K562 (cell line): Measurements from ENCODE around the gene CHERP.

ENCODE experiments used
- JUND ChIP-seq, 2 experiments: IDR thresholded peaks; 2 replicates in 1 of 2; 3 replicates in 1 of 2; pipeline ENCODE4 v1.6.1; 2011; ENCODE audit warnings: borderline replicate concordance in 2 of 2, low read depth in 2 of 2, low read length in 2 of 2, improper control_type of control experiment in 1 of 2, missing biosample characterization in 1 of 2, missing genetic modification characterization in 1 of 2, missing genetic modification reagents in 1 of 2
- ZEB2 ChIP-seq: fragments of 450-650 bp; IDR thresholded peaks from 2 replicates; pipeline ENCODE4 v1.6.1; 2016
- ZNF24 ChIP-seq: fragments of 450-650 bp; IDR thresholded peaks from 2 replicates; pipeline ENCODE4 v1.6.1; 2016
- TF ChIP-seq, protein P1 (sequence below), 2 experiments: IDR thresholded peaks; 2 replicates each; pipeline ENCODE4 v1.6.1; 2012; ENCODE audit warnings: improper control_type of control experiment in 2 of 2, low read depth in 2 of 2, low read length in 2 of 2, borderline replicate concordance in 1 of 2

DNA sequence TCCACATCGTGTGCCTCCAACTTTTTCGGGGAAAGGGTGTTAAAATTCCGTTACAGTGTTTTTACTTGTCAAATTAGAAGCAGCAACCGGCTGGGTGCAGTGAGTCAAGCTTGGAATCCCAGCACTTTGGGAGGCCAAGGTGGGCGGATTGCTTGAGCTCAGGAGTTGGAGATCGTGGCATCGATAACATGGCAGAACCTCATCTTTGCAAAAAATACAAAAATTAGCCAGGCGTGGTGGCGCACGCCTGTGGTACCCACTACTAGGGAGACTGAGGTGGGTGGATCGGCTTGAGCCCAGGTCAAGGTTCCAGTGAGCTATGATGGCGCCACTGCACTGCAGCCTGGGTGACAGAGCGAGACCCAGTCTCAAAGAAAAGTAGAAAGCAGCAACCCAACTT, 31.1 kb upstream of the CHERP start:
- TF ChIP-seq JUND (IDR thresholded peaks at IDR 0.05; ENCODE audit: borderline replicate concordance, low read depth, low read length) = no peak
- TF ChIP-seq JUND (tag; IDR thresholded peaks at IDR 0.05; ENCODE audit: borderline replicate concordance, low read depth, low read length) = no peak
- TF ChIP-seq ZEB2 = no peak
- TF ChIP-seq, protein P1, sequence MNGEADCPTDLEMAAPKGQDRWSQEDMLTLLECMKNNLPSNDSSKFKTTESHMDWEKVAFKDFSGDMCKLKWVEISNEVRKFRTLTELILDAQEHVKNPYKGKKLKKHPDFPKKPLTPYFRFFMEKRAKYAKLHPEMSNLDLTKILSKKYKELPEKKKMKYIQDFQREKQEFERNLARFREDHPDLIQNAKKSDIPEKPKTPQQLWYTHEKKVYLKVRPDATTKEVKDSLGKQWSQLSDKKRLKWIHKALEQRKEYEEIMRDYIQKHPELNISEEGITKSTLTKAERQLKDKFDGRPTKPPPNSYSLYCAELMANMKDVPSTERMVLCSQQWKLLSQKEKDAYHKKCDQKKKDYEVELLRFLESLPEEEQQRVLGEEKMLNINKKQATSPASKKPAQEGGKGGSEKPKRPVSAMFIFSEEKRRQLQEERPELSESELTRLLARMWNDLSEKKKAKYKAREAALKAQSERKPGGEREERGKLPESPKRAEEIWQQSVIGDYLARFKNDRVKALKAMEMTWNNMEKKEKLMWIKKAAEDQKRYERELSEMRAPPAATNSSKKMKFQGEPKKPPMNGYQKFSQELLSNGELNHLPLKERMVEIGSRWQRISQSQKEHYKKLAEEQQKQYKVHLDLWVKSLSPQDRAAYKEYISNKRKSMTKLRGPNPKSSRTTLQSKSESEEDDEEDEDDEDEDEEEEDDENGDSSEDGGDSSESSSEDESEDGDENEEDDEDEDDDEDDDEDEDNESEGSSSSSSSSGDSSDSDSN (IDR thresholded peaks at IDR 0.05; ENCODE audit: borderline replicate concordance in 1 of 2, low read depth in 2 of 2, low read length in 2 of 2) = no peak
- TF ChIP-seq ZNF24 = no peak
